Lung (tissue), 12 donors: ENCODE measurements around the gene DHX57. TPM values are rescaled to one million over a fixed set of nuclear protein-coding genes. Genes with fewer than 3 reads are reported as not detected.

Experiments
- ATAC-seq: fragments of 200-7000 bp; cut with Tn5 transposase; one replicate; pipeline ENCODE4 v1.9.1; 2020; ENCODE audit warnings: moderate number of reproducible peaks; ENCODE audit not compliant: insufficient read depth, low FRiP score
- DNase-seq, 3 donors: peaks; one replicate each; pipeline ENCODE4 v3.0.0-alpha.2; 2013 to 2017
- H3K27ac ChIP-seq, 2 donors: one replicate each; pipeline ENCODE4 v1.5.1; 2013; ENCODE audit warnings: mild to moderate bottlenecking in 2 of 2, moderate library complexity in 2 of 2, control low read depth in 1 of 2, inconsistent platforms in 1 of 2, low read depth in 1 of 2, low read length in 1 of 2
- H3K27me3 ChIP-seq, 3 donors: one replicate each; pipeline ENCODE4 v1.5.1; 2013; ENCODE audit warnings: low read length in 2 of 3; ENCODE audit not compliant: control insufficient read depth in 3 of 3, insufficient read depth in 3 of 3
- H3K36me3 ChIP-seq, 4 donors: one replicate each; pipeline ENCODE4 v1.5.1; 2013; ENCODE audit warnings: low read length in 4 of 4, mild to moderate bottlenecking in 1 of 4, moderate library complexity in 1 of 4; ENCODE audit not compliant: control insufficient read depth in 4 of 4, insufficient read depth in 4 of 4
- H3K4me1 ChIP-seq, 5 donors: one replicate each; pipeline ENCODE4 v1.5.1; 2013; ENCODE audit warnings: low read length in 5 of 5, mild to moderate bottlenecking in 2 of 5, moderate library complexity in 1 of 5; ENCODE audit not compliant: control insufficient read depth in 5 of 5, insufficient read depth in 5 of 5
- H3K4me3 ChIP-seq: one replicate; pipeline ENCODE4 v1.5.1; 2013; ENCODE audit warnings: mild to moderate bottlenecking, control low read depth, moderate library complexity
- H3K9ac ChIP-seq, 2 donors: one replicate each; pipeline ENCODE4 v1.5.1; 2013; ENCODE audit warnings: low read length in 2 of 2, control low read depth in 1 of 2; ENCODE audit not compliant: insufficient read depth in 1 of 2
- H3K9me3 ChIP-seq, 4 donors: one replicate each; pipeline ENCODE4 v1.5.1; 2013; ENCODE audit warnings: low read length in 3 of 4, mild to moderate bottlenecking in 1 of 4, moderate library complexity in 1 of 4; ENCODE audit not compliant: control insufficient read depth in 4 of 4, insufficient read depth in 3 of 4
- whole genome bisulfite sequencing, 2 donors: extraction: QIAGEN DNeasy Blood & Tissue Kit; methylation state at CpG; one replicate each; pipeline ENCODE4 v1.1.7; 2013; 5-methylcytosine and 5-hydroxymethylcytosine counted together
- polyA plus RNA-seq, 2 donors: library from polyadenylated mRNA; stranded (reverse); fragments of 200-250 nt; gene quantifications; one replicate each; pipeline ENCODE4 v1.2.1, GENCODE V29; 2013
- total RNA-seq, 2 donors: library from RNA; depleted of rRNA in 1 of 2; stranded (reverse); fragments of >200 nt in 1 of 2; gene quantifications; one replicate each; pipeline ENCODE4 v1.2.1, GENCODE V29; 2014 to 2021
- TF ChIP-seq, protein P1 (sequence below): IDR thresholded peaks from 2 replicates; pipeline ENCODE4 v1.5.1; 2012; ENCODE audit warnings: mild to moderate bottlenecking; ENCODE audit errors: control extremely low read depth, extremely low read depth
- donor health status: control.
- donor health status: control.
- donor health status: Bipolar disorder and iron deficiency.
- donor health status: healthy.
- donor health status: DM: yes; HTN: yes; CAD: no.

Gene DHX57
- total and polyA plus RNA-seq, 4 donors: 6.2 to 33.6 (median 13.0) TPM

DNA sequence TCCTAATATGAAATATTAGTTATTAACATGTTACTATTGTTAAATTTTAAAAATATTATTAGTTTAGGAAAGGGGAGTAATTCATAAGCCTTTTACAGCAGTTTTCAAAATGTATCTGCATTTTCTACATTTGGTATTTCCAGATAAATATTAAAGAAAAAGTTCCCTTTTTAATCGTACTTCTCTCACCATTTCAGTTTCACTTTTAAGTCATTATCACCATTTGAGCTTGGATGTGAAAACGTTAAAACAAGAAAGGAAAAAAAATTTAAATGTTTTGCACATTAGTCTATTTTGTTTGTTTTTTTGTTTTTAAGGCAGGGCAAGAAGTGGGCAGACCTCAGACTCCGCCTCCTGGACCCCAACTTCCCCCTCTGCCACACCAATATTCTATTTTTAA is 121.2 kb downstream of the DHX57 start:
- Histone ChIP-seq H3K27me3 (no peaks in the 10 kb centered on the region), H3K9me3 (no peaks in the 10 kb centered on the region), H3K9ac (no peak overlapping the region), H3K36me3 (peaks cover 0 to 3% (median under 1%) of the 10 kb centered on the region in 4 donors), H3K4me1 (peaks cover 0 to 9% (median 0%) of the 10 kb centered on the region in 5 donors), H3K4me3 (no peak overlapping the region), H3K27ac (no peak overlapping the region)
- DNase-seq (peak in 1 of 3 donors; percentile 0), ATAC-seq (no peak)
- TF ChIP-seq, protein P1, sequence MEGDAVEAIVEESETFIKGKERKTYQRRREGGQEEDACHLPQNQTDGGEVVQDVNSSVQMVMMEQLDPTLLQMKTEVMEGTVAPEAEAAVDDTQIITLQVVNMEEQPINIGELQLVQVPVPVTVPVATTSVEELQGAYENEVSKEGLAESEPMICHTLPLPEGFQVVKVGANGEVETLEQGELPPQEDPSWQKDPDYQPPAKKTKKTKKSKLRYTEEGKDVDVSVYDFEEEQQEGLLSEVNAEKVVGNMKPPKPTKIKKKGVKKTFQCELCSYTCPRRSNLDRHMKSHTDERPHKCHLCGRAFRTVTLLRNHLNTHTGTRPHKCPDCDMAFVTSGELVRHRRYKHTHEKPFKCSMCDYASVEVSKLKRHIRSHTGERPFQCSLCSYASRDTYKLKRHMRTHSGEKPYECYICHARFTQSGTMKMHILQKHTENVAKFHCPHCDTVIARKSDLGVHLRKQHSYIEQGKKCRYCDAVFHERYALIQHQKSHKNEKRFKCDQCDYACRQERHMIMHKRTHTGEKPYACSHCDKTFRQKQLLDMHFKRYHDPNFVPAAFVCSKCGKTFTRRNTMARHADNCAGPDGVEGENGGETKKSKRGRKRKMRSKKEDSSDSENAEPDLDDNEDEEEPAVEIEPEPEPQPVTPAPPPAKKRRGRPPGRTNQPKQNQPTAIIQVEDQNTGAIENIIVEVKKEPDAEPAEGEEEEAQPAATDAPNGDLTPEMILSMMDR: no peak
- WGBS, 2 donors: 25 to 36% methylated on average over 3 of the region's 3 CpGs

DNA sequence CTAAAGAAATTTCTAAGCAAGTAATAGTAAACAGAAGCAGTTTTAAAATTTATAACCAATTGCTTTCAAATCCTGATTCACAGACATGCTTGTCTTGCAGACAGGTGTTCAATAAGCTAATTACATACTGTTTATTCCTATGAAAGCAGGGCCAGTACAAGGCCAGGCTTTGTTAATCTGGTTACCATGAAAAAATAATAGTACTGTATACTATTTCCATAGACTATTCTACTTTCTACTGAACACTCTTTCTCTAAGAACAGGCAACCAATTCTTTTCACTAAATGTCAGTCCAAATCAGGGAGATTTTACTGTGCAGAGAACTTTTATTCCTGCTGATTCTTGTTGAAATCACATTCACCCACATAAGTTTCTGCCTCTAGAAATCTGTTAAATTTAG is 121.7 kb downstream of the DHX57 start:
- no peak overlapping the region for H3K27ac ChIP-seq
- DNase-seq: no peak

DNA sequence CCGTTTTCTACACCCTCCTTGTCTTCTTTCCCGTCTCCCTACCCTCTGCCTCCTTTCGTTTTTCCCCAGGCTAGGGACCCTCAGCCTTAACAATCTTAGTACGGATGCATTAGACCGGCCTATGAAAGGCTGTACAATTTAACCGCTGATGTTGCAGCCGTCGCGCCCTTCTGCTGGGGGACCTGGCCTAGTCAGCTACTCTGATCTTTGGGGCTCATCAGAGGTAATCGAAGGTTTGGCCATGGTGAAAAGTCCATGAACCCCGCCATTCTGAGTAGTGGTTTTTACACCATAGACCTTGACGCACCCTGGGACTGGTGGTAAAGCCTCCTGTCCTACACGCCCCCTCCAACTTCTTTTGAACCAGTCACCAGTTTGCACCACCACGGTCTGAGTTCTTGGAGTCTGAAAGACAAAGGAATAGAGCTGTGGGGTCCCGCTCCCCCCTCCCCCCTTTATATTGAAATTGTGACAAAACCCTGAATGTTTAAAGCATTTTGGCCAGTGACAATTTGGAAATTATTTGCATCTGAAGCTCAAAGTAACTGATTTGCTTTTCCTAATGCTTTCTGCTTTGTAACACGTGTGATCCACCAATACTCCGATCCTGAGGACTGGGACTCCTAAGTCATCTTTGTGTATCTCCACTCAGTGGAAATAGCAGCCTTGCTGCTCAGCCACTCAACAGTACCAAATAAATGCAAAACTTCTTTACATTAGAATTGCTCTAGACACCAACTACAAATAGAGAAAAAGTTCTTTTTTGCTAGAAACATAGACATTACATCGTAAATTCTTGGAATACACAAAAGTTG is 123.9 kb downstream of the DHX57 start:
- H3K9me3 ChIP-seq: no peaks in the 10 kb centered on the region
- H3K27me3 ChIP-seq: no peaks in the 10 kb centered on the region
- peak overlapping the region; percentile 36 for H3K4me3 ChIP-seq
- DNase-seq: no peak
- peak overlapping the region; percentile 89 for H3K9ac ChIP-seq
- TF ChIP-seq, protein P1: no peak
- H3K36me3 ChIP-seq: peaks cover 9 to 30% (median 23%) of the 10 kb centered on the region in 4 donors
- ATAC-seq: no peak
- H3K27ac ChIP-seq: peak overlapping the region; percentile 75 to 99
- 31 to 34% methylated on average over 18 of the region's 18 CpGs for WGBS, 2 donors
- peaks cover 3 to 31% (median 6%) of the 10 kb centered on the region in 5 donors for H3K4me1 ChIP-seq

More for the DNA sequence above, 121.7 kb downstream of the DHX57 start:
- H3K9ac ChIP-seq: no peak overlapping the region
- peaks cover under 1 to 8% (median 3%) of the 10 kb centered on the region in 4 donors for H3K36me3 ChIP-seq
- TF ChIP-seq, protein P1: no peak
- H3K4me1 ChIP-seq: peaks cover 0 to 14% (median under 1%) of the 10 kb centered on the region in 5 donors
- no peak overlapping the region for H3K4me3 ChIP-seq
- ATAC-seq: no peak
- H3K27me3 ChIP-seq: no peaks in the 10 kb centered on the region
- no peaks in the 10 kb centered on the region for H3K9me3 ChIP-seq
